HepG2 (cell line): Measurements from ENCODE around the gene SQSTM1.

Experiments
- CEBPB ChIP-seq: IDR thresholded peaks from 2 replicates; pipeline ENCODE4 v1.6.1; 2011; ENCODE audit warnings: low read depth, low read length, improper control_type of control experiment, borderline replicate concordance
- ETV6 ChIP-seq: sonication (generic); formaldehyde crosslinking; conservative IDR thresholded peaks from 2 replicates; pipeline ENCODE4 v1.4.0; 2020; ENCODE audit warnings: missing genetic modification reagents
- ZBTB21 ChIP-seq: sonication (generic); formaldehyde crosslinking; IDR thresholded peaks from 2 replicates; pipeline ENCODE4 v1.4.0; 2020; ENCODE audit warnings: missing genetic modification reagents
- ZNF335 ChIP-seq: sonication (generic); formaldehyde crosslinking; IDR thresholded peaks from 2 replicates; pipeline ENCODE4 v1.4.0; 2020; ENCODE audit warnings: missing genetic modification reagents
- ZNF33A ChIP-seq: sonication (generic); formaldehyde crosslinking; IDR thresholded peaks from 2 replicates; pipeline ENCODE4 v1.5.1; 2020; ENCODE audit warnings: missing genetic modification reagents, mild to moderate bottlenecking, moderate library complexity, borderline replicate concordance
- ZNF564 ChIP-seq: sonication (generic); formaldehyde crosslinking; IDR thresholded peaks from 2 replicates; pipeline ENCODE4 v1.8.1; 2023; ENCODE audit warnings: mild to moderate bottlenecking, missing genetic modification reagents
- ZNF609 ChIP-seq: sonication (generic); formaldehyde crosslinking; IDR thresholded peaks from 2 replicates; pipeline ENCODE4 v1.4.0; 2020; ENCODE audit warnings: mild to moderate bottlenecking, missing genetic modification reagents, borderline replicate concordance

DNA sequence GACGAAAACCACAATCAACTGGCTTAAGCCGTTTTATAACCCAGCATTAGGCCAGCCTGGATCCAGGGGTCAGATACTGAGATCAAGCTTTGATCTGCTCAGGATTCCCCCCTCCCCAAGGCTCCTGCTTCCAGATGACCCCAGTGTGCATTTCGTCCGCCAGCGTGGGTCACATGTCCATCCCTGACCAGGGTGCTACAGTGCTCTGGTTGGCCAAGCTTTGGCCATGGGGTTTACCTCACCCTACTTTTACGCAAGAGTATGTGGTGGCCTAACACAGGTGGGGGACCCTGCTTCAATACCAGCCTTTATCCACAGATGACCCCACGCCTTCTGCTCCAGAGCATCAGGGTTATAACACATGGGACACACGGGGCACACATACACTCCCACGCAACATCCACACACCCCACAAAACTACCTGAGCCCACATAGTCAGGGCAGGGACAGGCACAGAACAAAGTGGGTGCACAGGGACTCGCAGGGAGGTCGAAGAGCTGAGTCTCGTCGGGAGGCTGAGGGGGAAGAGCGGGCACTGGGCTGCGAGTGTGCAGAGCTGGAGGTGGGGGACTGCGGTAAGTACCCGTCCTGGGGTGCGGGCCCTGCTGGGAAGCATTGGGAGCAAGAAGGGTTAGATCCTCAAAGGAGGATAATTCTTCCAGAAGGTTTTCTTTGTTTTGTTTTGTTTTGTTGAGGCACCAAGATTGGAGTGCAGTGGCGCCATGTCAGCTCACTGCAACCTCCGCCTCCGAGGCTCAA lies 5.0 kb upstream of the SQSTM1 start:
- TF ChIP-seq ETV6 (CRISPR knock-in tag) (no peak), CEBPB (no peak), ZNF609 (CRISPR knock-in tag) (no peak), ZBTB21 (CRISPR knock-in tag) (no peak), ZNF564 (CRISPR knock-in tag) (no peak), ZNF335 (CRISPR knock-in tag) (no peak), ZNF33A (CRISPR knock-in tag) (no peak)
